Keratinocyte (primary cell): ENCODE measurements around the gene SLCO2B1. TPM values are rescaled to one million over a fixed set of nuclear protein-coding genes. Genes with fewer than 3 reads are reported as not detected.

Experiments
- DNase-seq: peaks from one replicate; pipeline ENCODE4 v3.0.0-alpha.2; 2011; ENCODE audit warnings: low read depth, missing footprints, low spot score
- FAIRE-seq: peaks from 2 replicates; lab custom pipeline; 2011; peaks lifted over from hg19 to GRCh38; lab: Jason Lieb, UNC
- H2AFZ ChIP-seq: 2 replicates; pipeline ENCODE4 v1.6.0; 2012; ENCODE audit warnings: low read length, control low read depth, inconsistent platforms; ENCODE audit not compliant: control insufficient read depth
- H3K27ac ChIP-seq: 2 replicates; pipeline ENCODE4 v1.5.1; 2011; ENCODE audit warnings: low read length; ENCODE audit not compliant: control insufficient read depth, insufficient read depth
- H3K27me3 ChIP-seq: 3 replicates; pipeline ENCODE4 v1.6.0; 2011; ENCODE audit warnings: low read length; ENCODE audit not compliant: control insufficient read depth, insufficient read depth; ENCODE audit errors: extremely low read depth
- H3K36me3 ChIP-seq, 2 experiments: 2 replicates in 1 of 2; 3 replicates in 1 of 2; pipeline ENCODE4 v1.5.1; 2011; ENCODE audit warnings: low read length in 2 of 2, mild to moderate bottlenecking in 1 of 2; ENCODE audit not compliant: control insufficient read depth in 2 of 2, insufficient read depth in 2 of 2; ENCODE audit errors: extremely low read depth in 1 of 2
- H3K4me1 ChIP-seq: 3 replicates; pipeline ENCODE4 v1.5.1; 2011; ENCODE audit warnings: low read length; ENCODE audit not compliant: control insufficient read depth, insufficient read depth; ENCODE audit errors: extremely low read depth
- H3K4me2 ChIP-seq: 3 replicates; pipeline ENCODE4 v1.6.0; 2011; ENCODE audit warnings: low read depth, low read length; ENCODE audit not compliant: control insufficient read depth, insufficient read depth; ENCODE audit errors: extremely low read depth
- H3K4me3 ChIP-seq, 3 experiments: fragments of 200-600 bp in 1 of 3; sonication (generic) in 1 of 3; 2 replicates in 2 of 3; 3 replicates in 1 of 3; pipeline ENCODE4 v1.5.1; 2011 to 2016; ENCODE audit warnings: low read length in 3 of 3, mild to moderate bottlenecking in 3 of 3, control low read depth in 2 of 3, inconsistent platforms in 1 of 3, low read depth in 1 of 3, mixed read lengths in 1 of 3, mixed run types in 1 of 3, moderate library complexity in 1 of 3; ENCODE audit not compliant: control insufficient read depth in 2 of 3, insufficient read depth in 2 of 3; ENCODE audit errors: extremely low read depth in 1 of 3
- H3K79me2 ChIP-seq: 2 replicates; pipeline ENCODE4 v1.6.0; 2012; ENCODE audit warnings: low read length; ENCODE audit not compliant: control insufficient read depth, insufficient read depth
- H3K9ac ChIP-seq: 3 replicates; pipeline ENCODE4 v1.6.0; 2011; ENCODE audit warnings: low read length; ENCODE audit not compliant: control insufficient read depth, insufficient read depth; ENCODE audit errors: extremely low read depth
- H3K9me1 ChIP-seq: 3 replicates; pipeline ENCODE4 v1.6.0; 2011; ENCODE audit warnings: low read length; ENCODE audit not compliant: control insufficient read depth, insufficient read depth; ENCODE audit errors: extremely low read depth
- H3K9me3 ChIP-seq: 2 replicates; pipeline ENCODE4 v1.5.1; 2012; ENCODE audit warnings: low read depth, low read length; ENCODE audit not compliant: control insufficient read depth
- H4K20me1 ChIP-seq: 3 replicates; pipeline ENCODE4 v1.6.0; 2011; ENCODE audit warnings: low read length; ENCODE audit not compliant: control insufficient read depth, insufficient read depth; ENCODE audit errors: extremely low read depth
- CTCF ChIP-seq, 3 experiments: IDR thresholded peaks in 1 of 3; conservative IDR thresholded peaks in 1 of 3; optimal IDR thresholded peaks in 1 of 3; 2 replicates in 2 of 3; 3 replicates in 1 of 3; pipeline versions ENCODE3 to v1.5.1; 2011; ENCODE audit warnings: low read length in 3 of 3, mild to moderate bottlenecking in 3 of 3, moderate library complexity in 2 of 3, control low read depth in 1 of 3, inconsistent platforms in 1 of 3; ENCODE audit not compliant: insufficient read depth in 2 of 3; ENCODE audit errors: extremely low read depth in 1 of 3
- EZH2 ChIP-seq: IDR thresholded peaks from one replicate; pipeline ENCODE4 v1.6.1; 2012; ENCODE audit warnings: inconsistent platforms, mild to moderate bottlenecking, low read length, moderate library complexity
- dilution Hi-C: fragments of 300-500 bp; cut with MboI; formaldehyde crosslinking; loops from one replicate; pipeline ENCODE4 v1.7.0; 2020; ENCODE audit warnings: low sequenced_read_pairs; ENCODE audit not compliant: extremely low pct_ligation_motif_present
- polyA plus RNA-seq, 5 experiments: library from polyadenylated mRNA; depleted of rRNA in 3 of 5; stranded (reverse) in 3 of 5; stranded (forward) in 1 of 5; unstranded in 1 of 5; fragments of >200 nt; gene quantifications; 1 replicate in 1 of 5; 2 replicates in 3 of 5; 3 replicates in 1 of 5; pipeline versions ENCODE4 v1.2.1 to v1.2.3, GENCODE V29; 2011 to 2012; ENCODE audit warnings: missing spikeins in 2 of 5, low read depth in 1 of 5, low replicate concordance in 1 of 5

SLCO2B1 gene
- polyA plus RNA-seq, 1 donor (not counting 4 experiments of a cell fraction or from before 2014, with no cell fraction given), result not detected

- Histone ChIP-seq H3K4me3 (no peak overlapping the region), H3K4me1 (no peaks in the 10 kb centered on the region), H3K36me3 (no peaks in the 10 kb centered on the region), H3K9ac (no peak overlapping the region), H3K9me3 (no peaks in the 10 kb centered on the region), H3K9me1 (no peaks in the 10 kb centered on the region), H4K20me1 (no peaks in the 10 kb centered on the region), H3K27me3 (peaks cover 47% of the 10 kb centered on the region), H2AFZ (no peak overlapping the region), H3K79me2 (no peaks in the 10 kb centered on the region), H3K27ac (no peak overlapping the region), H3K4me2 (no peak overlapping the region)
- DNase-seq (no peak), FAIRE-seq (no peak)
- no peak for TF ChIP-seq CTCF (optimal IDR thresholded peaks at IDR 0.05 in 1 of 3, IDR thresholded peaks at IDR 0.05 in 1 of 3, conservative IDR thresholded peaks at IDR 0.05 in 1 of 3; ENCODE audit: extremely low read depth in 1 of 3, insufficient read depth in 2 of 3, low read length in 3 of 3)
- no peak for TF ChIP-seq EZH2
- dilution Hi-C loops, result no loop called here
Measured at GRCh38 chr11:75197512-75198277, 46.8 kb downstream of the SLCO2B1 start.

GRCh38 chr11:75198278-75198973, 47.5 kb downstream of the SLCO2B1 start:
- dilution Hi-C loops, result no loop called here

More at GRCh38 chr11:75198278-75198973, 47.5 kb downstream of the SLCO2B1 start:
- Histone ChIP-seq H3K27ac (no peak overlapping the region), H3K9me3 (no peaks in the 10 kb centered on the region), H3K4me3 (no peak overlapping the region), H3K36me3 (no peaks in the 10 kb centered on the region), H3K79me2 (no peaks in the 10 kb centered on the region), H3K4me2 (no peak overlapping the region), H3K4me1 (no peaks in the 10 kb centered on the region), H4K20me1 (no peaks in the 10 kb centered on the region), H3K9me1 (no peaks in the 10 kb centered on the region), H3K9ac (no peak overlapping the region), H2AFZ (no peak overlapping the region), H3K27me3 (peaks cover 41% of the 10 kb centered on the region)
- DNase-seq (no peak), FAIRE-seq (no peak)
- TF ChIP-seq EZH2 (no peak), CTCF (optimal IDR thresholded peaks at IDR 0.05 in 1 of 3, IDR thresholded peaks at IDR 0.05 in 1 of 3, conservative IDR thresholded peaks at IDR 0.05 in 1 of 3; ENCODE audit: extremely low read depth in 1 of 3, insufficient read depth in 2 of 3, low read length in 3 of 3) (no peak)
